ENCODE results near the gene SMPD3. TPM values are rescaled to one million over a fixed set of nuclear protein-coding genes. Genes with fewer than 3 reads are reported as not detected.

SMPD3 gene
- total and polyA plus RNA-seq, 2 of the 4 experiments (the other 2 are of a cell fraction) = not detected

DNA sequence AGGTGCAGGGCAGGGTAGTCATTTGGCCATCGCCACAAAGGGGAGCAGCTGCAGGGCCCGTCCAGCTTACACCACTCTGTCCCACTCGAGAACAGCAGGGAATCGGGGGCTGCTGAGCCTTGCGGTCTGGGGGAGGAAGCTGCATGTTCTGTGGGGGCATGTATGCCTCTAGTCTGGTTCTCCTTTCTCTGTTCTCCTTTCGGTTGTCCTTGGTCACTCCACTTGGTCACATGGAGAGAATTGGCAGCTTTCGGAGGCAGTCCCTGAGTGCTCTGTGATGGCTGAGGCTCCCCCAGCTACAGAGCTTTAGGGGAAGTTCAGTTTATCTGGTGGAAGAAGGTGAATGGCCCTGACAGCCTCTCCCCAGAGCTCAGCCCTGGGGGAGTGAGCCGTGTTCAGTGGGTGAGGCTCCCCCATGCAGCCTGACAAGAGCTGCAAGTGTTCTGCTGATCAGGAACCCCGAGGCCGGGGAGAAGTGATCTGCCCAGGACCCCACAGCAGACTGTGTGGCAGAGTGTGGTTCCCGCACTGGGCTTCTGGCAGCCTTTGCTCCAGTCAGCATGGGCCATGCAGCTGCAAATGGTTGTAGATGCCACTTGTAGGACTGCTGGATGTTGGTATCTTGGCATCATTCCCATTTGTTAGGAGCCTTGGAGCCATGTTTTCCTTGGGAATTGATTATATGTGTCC is 22.3 kb upstream of the SMPD3 start:
- H3K9me1 ChIP-seq (ENCODE audit: insufficient read depth, low read length) = no peaks in the 10 kb centered on the region
- no peaks in the 10 kb centered on the region for H4K20me1 ChIP-seq (ENCODE audit: insufficient read depth, low read length)
- no peak overlapping the region for H2AFZ ChIP-seq (replicated peaks; ENCODE audit: low read length, poor library complexity)
- H3K9me3 ChIP-seq (ENCODE audit: control insufficient read depth, insufficient read depth, low read length) = no peaks in the 10 kb centered on the region
- in situ Hi-C loops (cut with MboI; ENCODE audit: low sequenced_read_pairs) (no loop called here), intact Hi-C loops (cut with micrococcal nuclease) (no loop called here), dilution Hi-C loops (cut with HindIII; ENCODE audit: low sequenced_read_pairs, unreplicated experiment) (no loop called here)
- no peak overlapping the region for H2BK120ac ChIP-seq (ENCODE audit: low read depth, low read length)
- TF ChIP-seq, protein P1, sequence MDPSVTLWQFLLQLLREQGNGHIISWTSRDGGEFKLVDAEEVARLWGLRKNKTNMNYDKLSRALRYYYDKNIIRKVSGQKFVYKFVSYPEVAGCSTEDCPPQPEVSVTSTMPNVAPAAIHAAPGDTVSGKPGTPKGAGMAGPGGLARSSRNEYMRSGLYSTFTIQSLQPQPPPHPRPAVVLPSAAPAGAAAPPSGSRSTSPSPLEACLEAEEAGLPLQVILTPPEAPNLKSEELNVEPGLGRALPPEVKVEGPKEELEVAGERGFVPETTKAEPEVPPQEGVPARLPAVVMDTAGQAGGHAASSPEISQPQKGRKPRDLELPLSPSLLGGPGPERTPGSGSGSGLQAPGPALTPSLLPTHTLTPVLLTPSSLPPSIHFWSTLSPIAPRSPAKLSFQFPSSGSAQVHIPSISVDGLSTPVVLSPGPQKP (IDR thresholded peaks at IDR 0.05; ENCODE audit: borderline replicate concordance, low read depth, low read length) = no peak
- TF ChIP-seq MAFK (IDR thresholded peaks at IDR 0.05; ENCODE audit: low read depth, low read length) = no peak
- TF ChIP-seq, protein P2, sequence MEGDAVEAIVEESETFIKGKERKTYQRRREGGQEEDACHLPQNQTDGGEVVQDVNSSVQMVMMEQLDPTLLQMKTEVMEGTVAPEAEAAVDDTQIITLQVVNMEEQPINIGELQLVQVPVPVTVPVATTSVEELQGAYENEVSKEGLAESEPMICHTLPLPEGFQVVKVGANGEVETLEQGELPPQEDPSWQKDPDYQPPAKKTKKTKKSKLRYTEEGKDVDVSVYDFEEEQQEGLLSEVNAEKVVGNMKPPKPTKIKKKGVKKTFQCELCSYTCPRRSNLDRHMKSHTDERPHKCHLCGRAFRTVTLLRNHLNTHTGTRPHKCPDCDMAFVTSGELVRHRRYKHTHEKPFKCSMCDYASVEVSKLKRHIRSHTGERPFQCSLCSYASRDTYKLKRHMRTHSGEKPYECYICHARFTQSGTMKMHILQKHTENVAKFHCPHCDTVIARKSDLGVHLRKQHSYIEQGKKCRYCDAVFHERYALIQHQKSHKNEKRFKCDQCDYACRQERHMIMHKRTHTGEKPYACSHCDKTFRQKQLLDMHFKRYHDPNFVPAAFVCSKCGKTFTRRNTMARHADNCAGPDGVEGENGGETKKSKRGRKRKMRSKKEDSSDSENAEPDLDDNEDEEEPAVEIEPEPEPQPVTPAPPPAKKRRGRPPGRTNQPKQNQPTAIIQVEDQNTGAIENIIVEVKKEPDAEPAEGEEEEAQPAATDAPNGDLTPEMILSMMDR (conservative IDR thresholded peaks at IDR 0.05; ENCODE audit: low read depth, low read length) = no peak
- TF ChIP-seq BHLHE40 (IDR thresholded peaks at IDR 0.05; ENCODE audit: low read depth, low read length) = no peak
- no peak for TF ChIP-seq POLR2A (IDR thresholded peaks at IDR 0.05; ENCODE audit: low read depth, low read length)
- TF ChIP-seq CEBPB (IDR thresholded peaks at IDR 0.05; ENCODE audit: low read depth, low read length) = no peak
- TF ChIP-seq CHD1 (IDR thresholded peaks at IDR 0.05; ENCODE audit: low read depth, low read length) = no peak
- no peak for TF ChIP-seq RCOR1 (IDR thresholded peaks at IDR 0.05; ENCODE audit: insufficient replicate concordance, low read length)
- no peak for TF ChIP-seq RAD21 (IDR thresholded peaks at IDR 0.05; ENCODE audit: low read length)
- TF ChIP-seq SMC3 (IDR thresholded peaks at IDR 0.05; ENCODE audit: low read depth, low read length) = no peak
- TF ChIP-seq MXI1 (IDR thresholded peaks at IDR 0.05; ENCODE audit: borderline replicate concordance, low read depth, low read length) = no peak
- no peak overlapping the region for H4K5ac ChIP-seq (ENCODE audit: low read depth, low read length)
- no peak overlapping the region for H3K4ac ChIP-seq (ENCODE audit: low read depth, low read length)
- no peak overlapping the region for H3K4me3 ChIP-seq (ENCODE audit: insufficient read depth, low read depth, low read length)
- H4K8ac ChIP-seq (ENCODE audit: low read depth in 2 of 2, low read length in 2 of 2) = no peak overlapping the region
- H2BK15ac ChIP-seq (ENCODE audit: low read depth, low read length) = no peak overlapping the region
- no peak overlapping the region for H3K27ac ChIP-seq (ENCODE audit: insufficient read depth, low read length)
- no peak overlapping the region for H2AK9ac ChIP-seq (replicated peaks; ENCODE audit: low read depth, low read length, poor library complexity)
- ATAC-seq (ENCODE audit: low read depth) (no peak), DNase-seq (no peak)
- no TSS peak for BruUV-seq (replicated peaks)
- H3K56ac ChIP-seq (ENCODE audit: extremely low read depth, insufficient read depth, low read length) = no peak overlapping the region
- no peak overlapping the region for H2BK5ac ChIP-seq (ENCODE audit: low read depth, low read length, poor library complexity, severe bottlenecking)
- no peak overlapping the region for H2BK20ac ChIP-seq (ENCODE audit: low read depth, low read length)
- H3K27me3 ChIP-seq (ENCODE audit: control insufficient read depth, insufficient read depth, low read length) = peaks cover 46% of the 10 kb centered on the region
- no peak overlapping the region for H3K23ac ChIP-seq (ENCODE audit: low read depth, low read length)
- H2AK5ac ChIP-seq (ENCODE audit: low read depth, low read length) = no peak overlapping the region
- ChIA-PET POLR2A (ENCODE audit: unreplicated experiment) (no interaction called here), CTCF (interaction anchor here (1.3 kb wide), 1 partner anchor 16 kb away, joined by 4 read pairs; no protein-coding TSS in a partner anchor)
- no peaks in the 10 kb centered on the region for H3K4me1 ChIP-seq (ENCODE audit: control insufficient read depth, insufficient read depth, low read length)
- H3K14ac ChIP-seq (replicated peaks; ENCODE audit: low read depth, low read length) = no peak overlapping the region
- H4K91ac ChIP-seq (ENCODE audit: insufficient read depth, low read depth, low read length) = no peak overlapping the region
- WGBS, 2 experiments (ENCODE audit: extremely low coverage in 2 of 2, insufficient read length in 1 of 2) = 46% methylated on average over 4 of the region's 11 CpGs; no CpG with 5 or more reads in 1 of the 2 experiments
- H3K4me2 ChIP-seq (ENCODE audit: low read depth, low read length) = no peak overlapping the region; the same call in 1 of the 2 replicates
- H3K18ac ChIP-seq (ENCODE audit: low read depth, low read length) = no peak overlapping the region
- H3K36me3 ChIP-seq (ENCODE audit: control insufficient read depth, insufficient read depth, low read length) = no peaks in the 10 kb centered on the region
- no peaks in the 10 kb centered on the region for H3K79me1 ChIP-seq (ENCODE audit: low read depth in 1 of 2, low read length in 2 of 2)
- no peak overlapping the region for H3K9ac ChIP-seq (ENCODE audit: low read depth, low read length)

All from IMR-90 (cell line).